Measurements from ENCODE around the gene MYOCD. TPM values are rescaled to one million over a fixed set of nuclear protein-coding genes. Genes with fewer than 3 reads are reported as not detected.

MYOCD gene
- polyA plus RNA-seq, 1 donor (not counting 4 experiments of a cell fraction or from before 2014, with no cell fraction given), result not detected

GRCh38 chr17:12673788-12674187, 8.1 kb downstream of the MYOCD start:
- dilution Hi-C loops (cut with MboI; ENCODE audit: extremely low pct_ligation_motif_present, low sequenced_read_pairs), result no loop called here
- FAIRE-seq (peak; percentile 68), DNase-seq (ENCODE audit: low read depth, low spot score) (peak; percentile 1)
- Histone ChIP-seq H3K4me1 (ENCODE audit: control insufficient read depth, extremely low read depth, insufficient read depth, low read length) (no peaks in the 10 kb centered on the region), H3K4me2 (ENCODE audit: control insufficient read depth, extremely low read depth, insufficient read depth, low read depth, low read length) (no peak overlapping the region), H3K9ac (ENCODE audit: control insufficient read depth, extremely low read depth, insufficient read depth, low read length) (no peak overlapping the region), H3K79me2 (ENCODE audit: control insufficient read depth, insufficient read depth, low read length) (no peaks in the 10 kb centered on the region), H3K9me1 (ENCODE audit: control insufficient read depth, extremely low read depth, insufficient read depth, low read length) (no peaks in the 10 kb centered on the region), H3K4me3 (ENCODE audit: control insufficient read depth in 2 of 3, extremely low read depth in 1 of 3, insufficient read depth in 2 of 3, low read depth in 1 of 3, low read length in 3 of 3) (no peak overlapping the region), H2AFZ (ENCODE audit: control insufficient read depth, low read length) (no peak overlapping the region), H4K20me1 (ENCODE audit: control insufficient read depth, extremely low read depth, insufficient read depth, low read length) (no peaks in the 10 kb centered on the region), H3K9me3 (ENCODE audit: control insufficient read depth, low read depth, low read length) (no peaks in the 10 kb centered on the region), H3K27me3 (ENCODE audit: control insufficient read depth, extremely low read depth, insufficient read depth, low read length) (no peaks in the 10 kb centered on the region), H3K36me3 (ENCODE audit: control insufficient read depth in 2 of 2, extremely low read depth in 1 of 2, insufficient read depth in 2 of 2, low read length in 2 of 2) (no peaks in the 10 kb centered on the region), H3K27ac (ENCODE audit: control insufficient read depth, insufficient read depth, low read length) (no peak overlapping the region)
- TF ChIP-seq EZH2 (IDR thresholded peaks at IDR 0.05; ENCODE audit: low read length), result no peak
- TF ChIP-seq CTCF (optimal IDR thresholded peaks at IDR 0.05 in 1 of 3, IDR thresholded peaks at IDR 0.05 in 1 of 3, conservative IDR thresholded peaks at IDR 0.05 in 1 of 3; ENCODE audit: extremely low read depth in 1 of 3, insufficient read depth in 2 of 3, low read length in 3 of 3), result no peak

- no peak overlapping the region for H3K9ac ChIP-seq (ENCODE audit: control insufficient read depth, extremely low read depth, insufficient read depth, low read length)
- H3K79me2 ChIP-seq (ENCODE audit: control insufficient read depth, insufficient read depth, low read length), result no peaks in the 10 kb centered on the region
- H4K20me1 ChIP-seq (ENCODE audit: control insufficient read depth, extremely low read depth, insufficient read depth, low read length), result no peaks in the 10 kb centered on the region
- no peak overlapping the region for H3K4me3 ChIP-seq (ENCODE audit: control insufficient read depth in 2 of 3, extremely low read depth in 1 of 3, insufficient read depth in 2 of 3, low read depth in 1 of 3, low read length in 3 of 3)
- peak overlapping the region; percentile 47 for H3K4me2 ChIP-seq (ENCODE audit: control insufficient read depth, extremely low read depth, insufficient read depth, low read depth, low read length)
- TF ChIP-seq EZH2 (IDR thresholded peaks at IDR 0.05; ENCODE audit: low read length), result no peak
- no peaks in the 10 kb centered on the region for H3K4me1 ChIP-seq (ENCODE audit: control insufficient read depth, extremely low read depth, insufficient read depth, low read length)
- H3K36me3 ChIP-seq (ENCODE audit: control insufficient read depth in 2 of 2, extremely low read depth in 1 of 2, insufficient read depth in 2 of 2, low read length in 2 of 2), result no peaks in the 10 kb centered on the region
- FAIRE-seq (no peak), DNase-seq (ENCODE audit: low read depth, low spot score) (no peak)
- H3K27me3 ChIP-seq (ENCODE audit: control insufficient read depth, extremely low read depth, insufficient read depth, low read length), result peaks cover 4% of the 10 kb centered on the region
- no peaks in the 10 kb centered on the region for H3K9me3 ChIP-seq (ENCODE audit: control insufficient read depth, low read depth, low read length)
- dilution Hi-C loops (cut with MboI; ENCODE audit: extremely low pct_ligation_motif_present, low sequenced_read_pairs), result no loop called here
- H3K9me1 ChIP-seq (ENCODE audit: control insufficient read depth, extremely low read depth, insufficient read depth, low read length), result no peaks in the 10 kb centered on the region
- H2AFZ ChIP-seq (ENCODE audit: control insufficient read depth, low read length), result no peak overlapping the region
- no peak overlapping the region for H3K27ac ChIP-seq (ENCODE audit: control insufficient read depth, insufficient read depth, low read length)
Observed at GRCh38 chr17:12680407-12680897, 14.8 kb downstream of the MYOCD start.

- dilution Hi-C loops (cut with MboI; ENCODE audit: extremely low pct_ligation_motif_present, low sequenced_read_pairs), result no loop called here
- H3K36me3 ChIP-seq (ENCODE audit: control insufficient read depth in 2 of 2, extremely low read depth in 1 of 2, insufficient read depth in 2 of 2, low read length in 2 of 2), result no peaks in the 10 kb centered on the region
- no peak overlapping the region for H3K4me3 ChIP-seq (ENCODE audit: control insufficient read depth in 2 of 3, extremely low read depth in 1 of 3, insufficient read depth in 2 of 3, low read depth in 1 of 3, low read length in 3 of 3)
- H3K4me2 ChIP-seq (ENCODE audit: control insufficient read depth, extremely low read depth, insufficient read depth, low read depth, low read length), result no peak overlapping the region
- FAIRE-seq (no peak), DNase-seq (ENCODE audit: low read depth, low spot score) (no peak)
- no peaks in the 10 kb centered on the region for H3K4me1 ChIP-seq (ENCODE audit: control insufficient read depth, extremely low read depth, insufficient read depth, low read length)
- no peaks in the 10 kb centered on the region for H3K9me1 ChIP-seq (ENCODE audit: control insufficient read depth, extremely low read depth, insufficient read depth, low read length)
- H4K20me1 ChIP-seq (ENCODE audit: control insufficient read depth, extremely low read depth, insufficient read depth, low read length), result no peaks in the 10 kb centered on the region
- H3K9me3 ChIP-seq (ENCODE audit: control insufficient read depth, low read depth, low read length), result no peaks in the 10 kb centered on the region
- no peak overlapping the region for H2AFZ ChIP-seq (ENCODE audit: control insufficient read depth, low read length)
- H3K79me2 ChIP-seq (ENCODE audit: control insufficient read depth, insufficient read depth, low read length), result no peaks in the 10 kb centered on the region
- no peak overlapping the region for H3K27ac ChIP-seq (ENCODE audit: control insufficient read depth, insufficient read depth, low read length)
- no peak overlapping the region for H3K9ac ChIP-seq (ENCODE audit: control insufficient read depth, extremely low read depth, insufficient read depth, low read length)
- TF ChIP-seq EZH2 (IDR thresholded peaks at IDR 0.05; ENCODE audit: low read length), result no peak
- H3K27me3 ChIP-seq (ENCODE audit: control insufficient read depth, extremely low read depth, insufficient read depth, low read length), result peaks cover 4% of the 10 kb centered on the region
Observed at GRCh38 chr17:12680993-12681392, 15.3 kb downstream of the MYOCD start.
